HG03571 (cell line): Measurements from ENCODE around the gene DENND1A.
"Not testable (repeated sequence)": the region's sequence is repeated elsewhere in the genome, so short reads cannot be mapped to it uniquely, and the experiment has no call there.

Experiments used
- ATAC-seq: cut with Tn5 transposase; IDR thresholded peaks from one replicate; pipeline ENCODE4 v1.9.1; 2021; ENCODE audit not compliant: unreplicated experiment

The DENND1A gene

DNA sequence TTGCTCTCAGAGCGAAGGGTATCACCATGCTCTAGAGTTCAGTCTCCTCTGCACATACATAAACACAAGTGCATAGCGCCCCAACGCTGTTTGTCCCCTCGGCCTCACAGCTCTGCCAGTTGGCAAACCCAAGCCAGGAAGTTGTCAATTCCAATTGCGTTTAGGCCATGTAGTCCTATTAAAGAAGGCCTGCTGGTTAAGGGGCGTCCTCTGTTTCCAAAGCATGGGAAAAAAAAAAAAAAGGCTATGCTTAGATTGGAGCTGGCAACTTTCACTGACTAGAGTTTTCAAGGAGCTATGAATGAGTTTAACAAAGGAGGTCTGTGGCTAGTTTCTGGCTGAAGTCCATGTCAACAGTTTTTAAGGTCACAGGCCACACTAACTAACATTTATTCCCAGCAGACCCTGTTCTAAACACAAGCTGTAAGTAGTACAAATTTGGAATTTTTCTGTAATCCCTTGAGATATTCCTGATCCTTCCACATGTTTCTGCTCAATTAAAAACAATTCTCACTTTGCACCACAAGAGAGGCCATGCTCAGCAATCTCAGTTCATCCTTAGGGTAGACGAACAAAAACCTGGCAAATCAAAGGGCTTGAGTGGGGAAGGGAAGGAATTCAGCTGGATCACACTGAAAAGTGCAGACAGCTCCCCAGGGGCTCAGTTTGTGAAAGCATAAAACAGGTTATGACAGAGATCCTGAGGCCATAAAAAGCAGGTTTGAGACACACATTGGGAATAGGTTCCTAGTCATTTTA, 187.7 kb downstream of the DENND1A start:
- no peak for ATAC-seq

DNA sequence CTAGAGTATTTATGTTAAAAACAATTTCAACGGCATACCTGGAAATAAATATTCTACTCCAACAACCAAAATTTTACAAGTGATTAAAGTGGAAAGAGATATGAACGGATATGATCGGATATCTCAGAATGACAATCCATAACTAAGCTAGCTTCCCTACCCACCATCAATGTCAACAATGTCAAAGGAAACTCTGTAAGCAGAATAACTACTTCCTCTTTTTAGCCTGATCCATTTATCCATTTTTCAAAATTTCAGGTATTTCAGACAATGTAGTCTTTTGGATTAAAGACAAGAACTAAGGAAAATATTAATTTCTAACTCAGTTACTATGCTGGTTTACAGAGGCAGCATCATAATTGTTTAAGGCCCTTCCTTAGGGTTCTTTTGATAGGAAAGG, 188.7 kb downstream of the DENND1A start:
- no peak for ATAC-seq

DNA sequence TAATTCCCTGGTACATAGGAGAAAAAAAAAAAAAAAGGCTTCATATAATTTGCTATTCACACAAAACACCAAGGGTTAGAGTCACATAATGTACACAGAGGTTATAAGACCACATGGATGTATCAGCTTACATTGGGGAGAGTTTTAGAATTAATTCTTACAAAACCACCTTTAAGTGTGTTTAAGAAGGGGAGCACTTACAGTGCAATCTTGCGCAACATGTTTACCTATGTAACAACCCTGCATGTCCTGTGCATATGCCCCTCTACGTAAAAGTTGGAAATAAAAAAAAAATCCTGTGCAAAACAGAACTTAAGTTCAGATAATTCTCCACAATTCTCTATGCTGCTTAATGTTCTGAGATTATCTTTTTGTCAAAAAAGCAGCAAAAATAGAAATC, 190.0 kb downstream of the DENND1A start:
- ATAC-seq = no peak

DNA sequence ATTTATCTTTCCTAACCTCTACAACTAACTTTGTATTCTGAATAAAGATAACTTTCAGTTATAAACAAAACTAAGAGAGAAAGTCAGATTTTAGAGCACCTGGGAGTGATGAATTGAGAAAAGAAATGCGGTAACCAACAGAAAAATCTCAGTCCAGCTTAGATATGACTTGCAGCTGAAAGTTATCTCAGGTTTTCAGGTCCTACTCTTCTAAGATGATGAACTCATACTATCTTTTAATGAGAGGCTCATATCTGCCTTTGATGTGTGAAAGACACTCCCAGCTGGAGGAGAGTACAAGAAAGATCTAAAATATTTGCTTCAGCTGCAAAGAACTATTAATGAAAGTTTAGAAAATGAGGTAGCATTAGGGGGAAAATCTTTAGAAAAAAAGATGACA, 190.5 kb downstream of the DENND1A start:
- ATAC-seq = no peak

DNA sequence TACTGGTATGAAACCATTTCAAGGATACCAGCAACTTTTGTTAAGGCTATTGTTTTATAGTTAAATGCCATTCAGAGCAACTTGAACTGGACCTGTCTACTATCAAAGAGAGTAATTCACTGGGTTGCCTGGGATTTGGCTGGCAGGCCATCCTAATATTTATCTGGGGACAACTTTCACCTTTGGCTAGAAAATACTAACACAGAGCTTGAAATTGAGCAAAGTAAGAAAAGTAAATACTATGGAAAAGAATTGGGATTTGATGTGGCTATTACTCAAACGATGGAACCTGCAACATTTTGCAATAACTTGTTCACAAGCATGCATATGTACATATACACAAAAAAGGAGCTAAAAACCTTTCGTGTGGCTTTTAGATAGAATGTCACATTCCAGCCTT, 191.3 kb downstream of the DENND1A start:
- no peak for ATAC-seq

DNA sequence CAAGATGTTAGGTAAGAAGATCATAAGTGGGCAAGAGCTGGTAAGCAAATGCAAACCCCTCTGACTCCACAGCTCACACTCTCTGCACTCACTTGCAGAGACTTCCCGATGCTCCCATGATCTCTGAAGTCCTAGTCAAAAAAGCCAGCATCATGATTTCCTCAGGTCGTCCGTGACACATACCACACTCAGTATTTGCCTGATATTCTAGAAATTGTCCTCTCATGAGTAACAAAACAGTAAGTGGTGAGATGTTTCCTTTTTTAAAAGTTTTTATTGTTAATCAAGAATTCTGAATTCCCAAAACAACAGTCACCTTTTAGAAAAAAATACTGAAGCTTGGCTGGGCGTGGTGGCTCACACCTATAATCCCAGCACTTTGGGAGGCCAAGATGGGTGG, 194.6 kb downstream of the DENND1A start:
- no peak for ATAC-seq

DNA sequence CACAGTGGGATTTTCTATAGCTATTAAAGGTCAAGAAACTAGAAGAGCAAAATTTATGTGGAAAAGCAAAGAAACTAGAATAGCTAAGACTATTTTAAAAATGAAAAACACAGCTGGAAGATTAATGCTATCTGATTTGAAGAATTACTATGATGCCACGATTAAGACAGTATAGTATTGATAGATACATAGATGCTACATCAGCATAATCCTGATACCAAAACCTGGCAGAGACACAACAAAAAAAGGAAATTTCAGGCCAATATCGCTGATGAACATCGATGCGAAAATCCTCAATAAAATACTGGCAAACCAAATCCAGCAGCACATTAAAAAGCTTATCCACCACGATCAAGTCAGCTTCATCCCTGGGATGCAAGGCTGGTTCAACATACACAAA, 201.4 kb downstream of the DENND1A start:
- ATAC-seq = not testable (repeated sequence)

DNA sequence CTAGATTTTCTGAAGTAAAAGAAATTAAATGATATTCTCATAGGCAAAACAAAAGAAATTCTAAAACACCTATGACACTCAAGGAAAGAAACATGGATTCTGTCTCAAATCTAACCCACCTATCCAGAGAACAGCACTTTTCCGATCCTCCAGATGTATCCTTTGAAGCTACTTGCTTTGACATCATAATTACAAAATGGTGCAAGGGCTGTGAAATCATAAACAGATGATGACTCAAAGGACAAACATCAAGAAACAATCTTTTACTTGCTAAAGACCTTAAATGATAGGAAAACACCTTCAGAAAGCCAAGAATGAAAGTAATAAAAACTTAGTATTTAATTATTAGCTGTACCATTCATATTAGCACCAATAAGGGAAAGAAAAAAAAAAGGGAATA, 202.6 kb downstream of the DENND1A start:
- ATAC-seq = no peak

DNA sequence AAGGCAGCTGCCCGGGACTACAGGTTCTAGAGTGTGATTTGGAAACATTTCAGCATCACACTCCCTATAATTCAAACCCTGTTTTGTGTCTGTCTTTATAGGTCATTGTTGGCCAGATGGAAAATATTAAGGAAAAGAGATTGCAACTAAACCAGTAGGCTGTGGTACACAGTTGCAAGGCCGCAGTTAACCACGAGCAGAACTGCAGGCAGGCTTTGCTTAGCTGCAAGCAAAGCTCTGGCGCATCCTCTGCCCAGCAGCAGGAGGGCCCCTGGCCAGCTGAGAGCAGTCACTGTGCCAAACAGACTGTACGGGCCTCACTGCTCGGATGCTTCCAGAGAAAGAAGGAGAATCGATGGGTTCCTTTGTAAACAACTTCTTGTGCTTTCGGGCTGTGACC, 204.5 kb downstream of the DENND1A start:
- no peak for ATAC-seq

DNA sequence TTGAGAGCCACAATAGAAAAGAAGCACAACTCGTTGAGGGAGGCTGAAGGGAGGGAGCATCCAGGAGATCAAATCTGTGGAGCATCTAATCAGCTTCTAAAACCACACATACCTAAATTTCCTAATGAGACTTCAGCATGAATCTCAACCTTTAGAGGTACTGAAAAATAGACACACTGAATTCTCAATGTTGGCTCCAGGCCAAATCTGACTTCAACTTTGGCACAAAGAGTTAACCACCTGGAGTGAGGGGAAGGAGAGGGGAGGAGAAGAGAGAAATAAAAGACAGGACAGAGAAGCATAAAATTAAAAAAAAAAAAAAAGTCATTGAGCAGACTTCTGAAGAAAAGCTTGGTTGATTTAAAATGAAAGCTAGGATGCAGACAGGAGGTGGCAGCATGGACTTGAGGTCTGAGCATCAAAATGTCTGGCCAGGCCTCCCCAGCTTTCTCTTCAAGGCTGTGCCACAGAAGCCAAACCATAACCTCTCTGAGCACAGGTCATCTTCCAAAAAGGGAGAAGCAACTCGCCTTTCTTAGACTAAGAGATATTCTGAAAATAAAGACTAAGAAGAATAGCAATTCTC, 205.6 kb downstream of the DENND1A start:
- ATAC-seq = no peak

DNA sequence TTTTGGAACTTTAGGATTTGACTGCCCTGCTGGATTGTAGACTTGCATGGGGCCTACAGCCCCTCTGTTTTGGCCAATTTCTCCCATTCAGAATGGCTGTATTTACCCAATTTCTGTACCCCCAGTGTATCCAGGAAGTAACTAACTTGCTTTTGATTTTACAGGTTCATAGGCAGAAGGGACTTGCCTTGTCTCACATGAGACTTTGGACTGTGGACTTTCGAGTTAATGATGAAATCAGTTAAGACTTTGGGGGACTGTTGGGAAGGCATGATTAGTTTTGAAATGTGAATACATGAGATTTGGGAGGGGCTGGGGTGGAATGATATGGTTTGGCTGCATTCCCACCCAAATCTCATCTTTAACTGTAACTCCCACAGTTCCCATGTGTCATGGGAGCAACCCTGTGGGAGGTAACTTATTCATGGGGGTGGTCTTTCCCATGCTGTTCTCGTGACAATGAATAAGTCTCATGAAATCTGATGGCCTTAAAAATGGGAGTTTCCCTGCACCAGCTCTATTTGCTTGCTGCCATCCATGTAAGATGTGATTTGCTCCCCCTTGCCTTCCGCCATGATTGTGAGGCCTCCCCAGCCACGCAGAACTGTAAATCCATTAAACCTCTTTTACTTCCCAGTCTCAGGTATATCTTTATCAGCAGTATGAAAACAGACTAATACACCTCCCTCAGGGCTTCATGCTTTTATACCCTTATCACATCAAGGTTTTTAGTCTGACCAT, 206.6 kb downstream of the DENND1A start:
- ATAC-seq = no peak

DNA sequence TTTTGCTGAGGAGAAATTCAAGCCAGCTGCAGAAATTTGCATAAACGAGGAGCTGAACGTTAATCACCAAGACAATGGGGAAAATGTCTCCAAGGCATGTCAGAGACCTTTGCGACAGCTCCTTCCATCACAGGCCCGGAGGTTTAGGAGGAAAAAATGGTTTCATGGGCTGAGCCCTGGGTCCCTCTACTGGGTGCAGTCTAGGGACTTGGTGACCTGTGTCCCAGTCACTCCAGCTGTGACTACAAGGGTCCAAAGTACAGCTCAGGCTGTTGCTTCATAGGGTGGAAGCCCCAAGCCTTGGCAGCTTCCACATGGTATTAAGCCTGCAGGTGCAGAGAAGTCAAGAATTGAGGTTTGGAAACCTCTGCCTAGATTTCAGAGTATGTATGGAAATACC, 207.5 kb downstream of the DENND1A start:
- ATAC-seq = no peak

DNA sequence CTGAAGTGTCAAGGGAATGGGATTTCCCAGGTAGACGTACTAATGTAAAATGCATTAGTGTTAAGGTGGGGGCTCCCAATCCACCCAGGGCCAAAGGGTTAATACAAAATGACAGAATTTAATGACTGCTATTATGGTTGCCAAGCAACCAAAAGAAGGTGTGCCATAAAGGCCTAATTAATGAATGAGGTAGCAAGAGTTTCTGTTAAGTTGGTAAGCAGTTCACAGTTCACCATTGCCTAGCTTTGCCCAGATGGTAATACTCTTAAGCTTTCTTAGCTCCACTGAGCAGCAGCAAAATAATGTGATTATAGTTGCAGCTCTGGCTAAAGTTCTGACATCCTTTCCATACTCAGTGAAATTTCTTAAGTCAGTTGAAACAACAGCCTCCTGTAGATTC, 211.7 kb downstream of the DENND1A start:
- ATAC-seq = no peak

DNA sequence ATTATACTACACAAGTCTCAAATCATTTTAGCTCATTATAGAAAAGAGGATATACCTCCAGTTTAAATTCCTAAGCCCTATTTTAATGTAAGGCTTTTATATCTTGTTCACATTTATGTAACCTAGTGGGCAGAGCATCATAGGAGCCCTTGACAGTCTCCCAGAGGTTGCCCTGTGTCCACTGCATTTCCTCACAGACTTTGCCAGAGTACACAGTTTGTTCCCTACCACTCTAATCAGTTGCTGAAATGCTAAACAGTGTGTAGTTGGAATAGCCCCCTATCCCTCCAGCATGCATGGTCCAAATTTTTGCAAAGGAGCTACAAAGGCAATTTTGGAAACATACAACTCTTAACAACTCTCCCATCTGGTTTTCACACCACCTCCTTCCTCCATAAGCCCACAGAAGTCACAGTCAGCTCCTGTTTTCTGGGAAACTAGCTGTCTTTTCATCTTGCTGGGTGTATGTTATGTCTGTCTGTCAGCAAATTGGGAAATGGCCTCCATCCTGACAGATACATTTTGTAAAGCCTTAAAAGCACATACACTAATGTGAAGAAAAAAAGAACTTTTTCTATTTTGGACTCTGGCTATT, 212.2 kb downstream of the DENND1A start:
- ATAC-seq = no peak

DNA sequence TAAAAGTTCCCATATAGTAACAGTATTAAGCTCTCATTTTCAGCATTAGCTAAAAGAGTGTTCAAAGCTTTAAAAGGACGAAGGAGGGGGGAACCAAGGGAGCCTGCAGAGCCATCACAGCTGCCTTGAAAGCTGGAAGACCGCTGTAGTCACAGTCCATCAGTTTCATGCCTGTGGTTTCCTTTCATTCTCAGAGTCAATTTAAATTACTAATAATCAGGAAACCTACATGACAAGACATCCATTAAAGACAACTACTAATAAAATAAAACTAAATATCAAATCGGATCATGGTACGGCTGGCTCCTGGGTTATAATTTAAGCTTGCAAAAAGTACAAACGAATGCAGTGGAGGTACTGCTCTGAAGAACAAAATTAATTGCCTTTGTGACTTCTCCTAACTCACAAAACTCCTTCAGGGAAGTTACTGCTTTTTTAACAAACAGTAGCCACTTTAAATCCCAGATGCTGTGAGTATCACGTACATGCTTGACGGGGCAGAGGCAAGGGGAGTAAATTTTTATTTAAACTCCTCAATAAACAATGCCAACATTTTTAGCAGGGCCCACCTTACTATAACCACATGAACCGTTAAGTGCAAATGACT, 213.5 kb downstream of the DENND1A start:
- ATAC-seq = peak; percentile 76

DNA sequence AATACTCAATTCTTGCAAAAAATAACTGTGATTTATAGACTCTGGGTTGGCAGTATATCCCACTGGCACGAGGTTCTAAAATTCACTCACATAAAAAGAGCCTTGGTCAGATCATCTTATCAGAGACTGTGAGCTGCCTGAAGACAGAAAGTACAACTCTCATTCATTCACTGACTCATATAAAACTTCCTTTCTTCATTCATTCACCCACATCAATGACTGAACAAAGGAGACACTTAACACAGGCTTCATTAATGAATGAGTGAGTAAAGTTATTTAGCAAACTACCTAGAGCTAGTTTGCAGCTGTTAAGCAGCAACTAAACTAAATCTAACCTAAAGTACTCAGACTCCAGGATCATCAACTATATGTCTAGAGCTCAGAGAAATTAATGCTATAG, 214.7 kb downstream of the DENND1A start:
- ATAC-seq = no peak

DNA sequence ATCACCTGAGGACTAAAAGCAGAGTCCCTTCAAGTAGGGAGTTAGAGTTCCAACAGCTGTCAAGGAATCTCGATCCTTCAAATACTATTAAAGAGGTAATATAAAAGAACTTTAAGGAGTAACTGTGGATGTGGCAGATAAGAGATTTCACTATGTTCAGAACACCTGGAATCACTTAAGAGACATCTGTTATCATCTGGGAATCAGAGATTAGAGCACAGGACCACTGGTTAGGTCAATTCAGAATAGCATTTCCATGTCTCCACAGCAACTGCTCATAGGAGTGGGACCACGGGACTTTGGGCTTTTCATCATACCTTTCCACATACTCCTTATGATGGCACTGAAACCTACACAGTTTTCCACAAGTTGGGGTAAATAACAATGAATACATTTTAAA, 216.6 kb downstream of the DENND1A start:
- ATAC-seq = no peak

DNA sequence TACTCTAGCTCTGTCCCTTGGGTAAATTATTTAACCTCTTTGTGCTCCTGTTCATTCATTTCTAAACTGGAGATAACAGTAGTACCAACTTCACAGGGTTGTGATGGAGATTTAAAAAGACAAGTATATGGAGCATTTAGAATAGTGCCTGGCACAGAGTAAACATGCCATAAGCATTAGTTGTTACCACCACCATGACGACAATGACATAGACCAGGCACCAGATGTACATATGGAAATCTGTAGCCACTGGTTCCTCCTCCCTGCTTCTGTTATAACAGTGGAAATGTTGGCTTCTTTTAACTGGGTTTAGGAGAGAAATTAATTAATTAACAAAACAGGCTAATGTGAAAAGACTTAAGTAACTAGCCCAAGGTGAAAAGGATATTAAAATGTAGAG, 217.5 kb downstream of the DENND1A start:
- no peak for ATAC-seq

DNA sequence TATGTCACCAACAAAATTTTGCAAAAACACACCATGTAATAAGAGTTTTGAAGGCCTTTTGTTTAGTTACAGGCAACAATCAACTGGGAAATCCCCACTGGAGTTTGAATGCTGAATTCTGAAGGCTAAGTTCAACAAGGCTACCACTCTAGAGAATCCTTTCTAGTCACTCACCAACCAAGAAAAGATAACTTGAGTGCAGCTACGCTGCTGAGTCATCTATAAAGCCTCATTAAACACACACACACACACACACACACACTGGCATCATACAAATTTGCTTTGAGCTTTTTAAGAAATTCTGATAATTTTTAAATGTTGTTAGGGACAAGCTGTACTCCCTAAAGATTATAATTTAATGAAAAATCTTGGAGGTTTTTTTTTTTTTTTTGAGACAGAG, 219.6 kb downstream of the DENND1A start:
- ATAC-seq = no peak

DNA sequence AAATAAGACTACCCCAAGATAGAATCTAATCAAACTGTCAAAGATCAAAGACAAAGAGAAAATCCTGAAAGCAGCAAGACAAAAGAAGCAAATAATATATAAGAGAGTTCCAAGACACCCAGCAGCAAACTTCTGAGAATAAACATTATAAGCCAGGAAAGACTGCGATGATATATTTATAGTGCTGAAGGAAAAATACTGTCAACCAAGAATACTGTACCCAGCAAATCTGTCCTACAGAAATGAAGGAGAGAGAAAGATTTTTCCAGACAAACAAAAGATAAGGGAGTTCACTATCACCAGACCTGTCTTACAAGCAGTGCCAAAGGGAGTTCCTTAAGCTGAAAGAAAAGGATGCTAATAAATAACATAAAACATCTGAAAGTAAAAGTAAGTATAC, 227.4 kb downstream of the DENND1A start:
- no peak for ATAC-seq

DNA sequence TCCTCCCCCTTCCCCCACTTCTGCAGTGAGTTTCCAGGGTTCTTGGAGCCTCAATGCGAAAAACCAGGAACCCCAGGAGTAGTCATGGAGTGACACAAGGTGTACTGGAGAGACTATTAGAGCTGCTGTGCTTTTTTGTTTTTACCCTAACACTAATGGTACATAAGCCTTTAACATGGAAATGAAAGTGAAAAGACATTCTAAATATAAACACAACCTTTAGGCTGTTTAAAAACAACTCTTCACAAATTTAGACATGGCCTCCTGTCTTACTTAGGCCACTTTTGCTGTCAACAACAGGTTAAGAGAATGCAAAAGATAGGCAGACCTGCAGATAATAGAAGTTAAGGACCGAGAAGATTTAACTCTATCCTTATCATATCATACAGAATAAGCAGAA, 232.2 kb downstream of the DENND1A start:
- no peak for ATAC-seq

DNA sequence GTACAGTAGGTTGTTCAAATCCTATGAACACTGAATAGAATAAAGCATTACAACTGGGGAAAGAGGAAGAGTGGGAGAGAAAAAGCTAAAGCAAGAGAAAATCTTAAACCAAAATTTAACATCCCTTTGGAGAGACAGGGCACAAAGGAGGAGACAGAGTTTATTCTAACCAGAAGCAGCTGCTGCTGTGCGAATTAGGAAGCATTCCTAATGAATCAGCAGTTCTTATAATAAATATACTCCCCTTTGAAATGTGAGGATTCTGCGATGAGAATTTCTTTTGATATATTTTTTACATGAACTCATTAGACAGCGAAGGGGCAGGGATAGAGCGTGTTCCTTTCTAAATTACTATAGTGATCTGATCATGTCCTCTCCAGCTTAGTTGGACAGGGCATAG, 233.4 kb downstream of the DENND1A start:
- ATAC-seq = no peak
